HepG2 (cell line): ENCODE measurements around the gene SRBD1. TPM values are rescaled to one million over a fixed set of nuclear protein-coding genes. Genes with fewer than 3 reads are reported as not detected.

Source experiments
- ATAC-seq: fragments of 200-7000 bp; cut with Tn5 transposase; 3 replicates; pipeline ENCODE4 v1.9.1; 2020; ENCODE audit warnings: mild to moderate bottlenecking, moderate library complexity
- BruUV-seq: library from RNA; stranded (reverse); fragments of 400-500 nt; replicated peaks from 2 replicates; lab custom pipeline; 2021; lab: Mats Ljungman, UMichigan
- CTCF ChIA-PET: fragments of 300-600 bp; formaldehyde crosslinking; extraction: SDS; loops from one replicate; lab custom pipeline; 2021; ENCODE audit warnings: low total read pairs, inconsistent platforms, low intra/inter-chr PET ratio; lab: Yijun Ruan, JAX
- POLR2A ChIA-PET: fragments of 350-600 bp; sonication (Branson Sonifier 250); formaldehyde crosslinking; loops from one replicate; lab custom pipeline; 2020; ENCODE audit warnings: antibody characterized with exemption, inconsistent platforms; lab: Yijun Ruan, JAX
- DNase-seq: peaks from one replicate; pipeline ENCODE4 v3.0.0-alpha.2; 2015; ENCODE audit warnings: low spot score
- FAIRE-seq: peaks from 3 replicates; lab custom pipeline; 2011; peaks lifted over from hg19 to GRCh38; lab: Jason Lieb, UNC
- H2AFZ ChIP-seq: one replicate; pipeline ENCODE4 v1.6.1; 2011; ENCODE audit warnings: low read length, inconsistent platforms
- H3K27ac ChIP-seq: fragments of 300-600 bp; 3 replicates; pipeline ENCODE4 v1.8.0; 2011; ENCODE audit warnings: mixed run types, mild to moderate bottlenecking, mixed read lengths, low read length, inconsistent platforms; ENCODE audit not compliant: insufficient read depth; ENCODE audit errors: extremely low read length
- H3K27me3 ChIP-seq, 2 experiments: fragments of 200-600 bp in 1 of 2; 2 replicates in 1 of 2; 3 replicates in 1 of 2; pipeline versions ENCODE4 v1.6.0 to v1.8.0; 2011; ENCODE audit warnings: low read length in 2 of 2, mild to moderate bottlenecking in 2 of 2, moderate library complexity in 2 of 2, inconsistent platforms in 1 of 2; ENCODE audit not compliant: insufficient read depth in 2 of 2, control insufficient read depth in 1 of 2
- H3K36me3 ChIP-seq, 2 experiments: fragments of 200-600 bp in 1 of 2; replicated peaks in 1 of 2; 2 replicates in 1 of 2; 3 replicates in 1 of 2; pipeline versions ENCODE4 v1.5.1 to v1.8.0; 2011; ENCODE audit warnings: low read length in 2 of 2, inconsistent platforms in 1 of 2; ENCODE audit not compliant: insufficient read depth in 2 of 2, control insufficient read depth in 1 of 2
- H3K4me1 ChIP-seq: 2 replicates; pipeline ENCODE4 v1.5.1; 2012; ENCODE audit warnings: low read length, inconsistent platforms; ENCODE audit not compliant: insufficient read depth
- H3K4me2 ChIP-seq: 2 replicates; pipeline ENCODE4 v1.6.0; 2011; ENCODE audit warnings: low read depth, low read length, inconsistent platforms
- H3K4me3 ChIP-seq, 3 experiments: fragments of 200-600 bp in 1 of 3; sonication (generic), shearing (Covaris generic) in 1 of 3; replicated peaks in 1 of 3; 2 replicates each; pipeline ENCODE4 v1.5.1; 2011 to 2016; ENCODE audit warnings: low read length in 3 of 3, inconsistent platforms in 2 of 3, low read depth in 2 of 3, mild to moderate bottlenecking in 2 of 3, control low read depth in 1 of 3, mixed read lengths in 1 of 3; ENCODE audit not compliant: insufficient read depth in 1 of 3
- H3K79me2 ChIP-seq: one replicate; pipeline ENCODE4 v1.6.1; 2011; ENCODE audit warnings: low read length, inconsistent platforms; ENCODE audit not compliant: insufficient read depth
- H3K9ac ChIP-seq: 2 replicates; pipeline ENCODE4 v1.6.0; 2011; ENCODE audit warnings: mild to moderate bottlenecking, low read depth, low read length, inconsistent platforms; ENCODE audit not compliant: insufficient read depth
- H3K9me3 ChIP-seq: 2 replicates; pipeline ENCODE4 v1.5.1; 2012; ENCODE audit warnings: mild to moderate bottlenecking, low read length
- H4K20me1 ChIP-seq: 2 replicates; pipeline ENCODE4 v1.6.0; 2011; ENCODE audit warnings: inconsistent platforms, mild to moderate bottlenecking, low read length, moderate library complexity; ENCODE audit not compliant: insufficient read depth
- FOSL2 ChIP-seq: sonication (generic); formaldehyde crosslinking; IDR thresholded peaks from 2 replicates; pipeline ENCODE4 v1.4.0; 2020; ENCODE audit warnings: missing genetic modification reagents
- JUN ChIP-seq: sonication (generic); formaldehyde crosslinking; IDR thresholded peaks from 2 replicates; pipeline ENCODE4 v1.4.0; 2020; ENCODE audit warnings: mild to moderate bottlenecking, missing genetic modification reagents
- MXD1 ChIP-seq: sonication (generic); formaldehyde crosslinking; IDR thresholded peaks from 2 replicates; pipeline ENCODE4 v1.4.0; 2020; ENCODE audit warnings: mild to moderate bottlenecking, missing genetic modification reagents
- ZNF263 ChIP-seq: sonication (generic); formaldehyde crosslinking; IDR thresholded peaks from 2 replicates; pipeline ENCODE4 v1.4.0; 2020; ENCODE audit warnings: missing genetic modification reagents
- ZNF574 ChIP-seq: sonication (generic); formaldehyde crosslinking; IDR thresholded peaks from 2 replicates; pipeline ENCODE4 v1.4.0; 2020; ENCODE audit warnings: missing genetic modification reagents
- ZNF710 ChIP-seq: sonication (generic); formaldehyde crosslinking; IDR thresholded peaks from 2 replicates; pipeline ENCODE4 v1.5.0; 2020; ENCODE audit warnings: mild to moderate bottlenecking, missing genetic modification reagents, borderline replicate concordance
- WGBS: methylation state at CpG from one replicate; pipeline ENCODE4 v1.1.6; 2017; ENCODE audit warnings: low lambda C conversion rate; 5-methylcytosine and 5-hydroxymethylcytosine counted together
- in situ Hi-C: cut with HindIII; loops from 2 replicates; pipeline ENCODE4 v1.10.0; 2017; ENCODE audit warnings: low pct_unique_long_range_greater_than_20kb; ENCODE audit not compliant: extremely low pct_ligation_motif_present
- intact Hi-C: fragments of 100-400 bp; cut with micrococcal nuclease; formaldehyde crosslinking; loops from one replicate; pipeline ENCODE4 v1.10.0; 2022; ENCODE audit not compliant: unreplicated experiment
- polyA plus RNA-seq, 8 experiments: library from polyadenylated mRNA; depleted of rRNA in 3 of 8; stranded (reverse) in 7 of 8; unstranded in 1 of 8; fragments of >200 nt; fragmentation: Illumina TruSeq in 4 of 8; extraction: Trizol in 4 of 8; gene quantifications; 2 replicates each; pipeline versions ENCODE4 v1.2.1 to v1.2.3, GENCODE V29; 2011 to 2016; ENCODE audit warnings: low read depth in 4 of 8, missing spikeins in 1 of 8, mixed read lengths in 1 of 8; ENCODE audit not compliant: insufficient read depth in 1 of 8
- total RNA-seq, 5 experiments: library from RNA; depleted of rRNA; stranded (reverse); fragments of >200 nt; fragmentation: Illumina TruSeq; extraction: Trizol; gene quantifications; 2 replicates each; pipeline ENCODE4 v1.2.3, GENCODE V29; 2016; ENCODE audit warnings: low read depth in 1 of 5

The SRBD1 gene
- total and polyA plus RNA-seq, 2 of the 13 experiments (the other 11 are each of a cell fraction or from before 2014, with no cell fraction given), result 3.2 to 23.9 TPM

GRCh38 chr2:45532181-45532580, 78.9 kb downstream of the SRBD1 start:
- no peaks in the 10 kb centered on the region for H3K36me3 ChIP-seq
- H3K27me3 ChIP-seq, result no peaks in the 10 kb centered on the region
- ChIA-PET POLR2A (no interaction called here), CTCF (no interaction called here)
- H3K4me1 ChIP-seq, result no peaks in the 10 kb centered on the region
- H2AFZ ChIP-seq, result no peak overlapping the region
- no peak for DNase-seq
- no peak overlapping the region for H3K27ac ChIP-seq
- FAIRE-seq, result no peak
- ATAC-seq, result no peak
- H3K4me3 ChIP-seq, result no peak overlapping the region
- intact Hi-C loops (no loop called here), in situ Hi-C loops (no loop called here)
- no peak overlapping the region for H3K9ac ChIP-seq
- no peaks in the 10 kb centered on the region for H4K20me1 ChIP-seq
- no TSS peak for BruUV-seq
- no peaks in the 10 kb centered on the region for H3K9me3 ChIP-seq
- 97% methylated on average over 3 of the region's 3 CpGs for WGBS
- no peaks in the 10 kb centered on the region for H3K79me2 ChIP-seq
- TF ChIP-seq FOSL2 (CRISPR knock-in tag) (no peak), JUN (no peak), ZNF263 (no peak), ZNF574 (CRISPR knock-in tag) (no peak), MXD1 (no peak), ZNF710 (CRISPR knock-in tag) (no peak)
- no peak overlapping the region for H3K4me2 ChIP-seq
